H1 (cell line): Measurements from ENCODE around the gene RSL24D1. TPM values are rescaled to one million over a fixed set of nuclear protein-coding genes. Genes with fewer than 3 reads are reported as not detected.

Source experiments
- ASH2L ChIP-seq: fragments of 200-600, 300-600 bp; sonication (generic); IDR thresholded peaks from one replicate; pipeline ENCODE4 v1.7.1; 2017; ENCODE audit warnings: low read length
- ATF2 ChIP-seq: IDR thresholded peaks from 2 replicates; pipeline ENCODE4 v1.6.1; 2012; ENCODE audit warnings: low read length, inconsistent platforms
- CBX8 ChIP-seq: fragments of 300-800, 300-1000 bp; sonication (generic); IDR thresholded peaks from 2 replicates; pipeline ENCODE4 v1.7.1; 2016; ENCODE audit warnings: low read depth, low read length, borderline replicate concordance
- CHD2 ChIP-seq: IDR thresholded peaks from 2 replicates; pipeline ENCODE4 v1.6.1; 2012; ENCODE audit warnings: low read length, improper control_type of control experiment
- CREB1 ChIP-seq: IDR thresholded peaks from 2 replicates; pipeline ENCODE4 v1.6.1; 2012; ENCODE audit warnings: inconsistent platforms
- EP300 ChIP-seq, 2 experiments: IDR thresholded peaks; 1 replicate in 1 of 2; 2 replicates in 1 of 2; pipeline ENCODE4 v1.6.1; 2011 to 2012; ENCODE audit warnings: low read depth in 2 of 2, low read length in 2 of 2, mild to moderate bottlenecking in 2 of 2, borderline replicate concordance in 1 of 2, inconsistent platforms in 1 of 2, moderate library complexity in 1 of 2
- GTF2F1 ChIP-seq: IDR thresholded peaks from 2 replicates; pipeline ENCODE4 v1.6.1; 2012; ENCODE audit warnings: low read depth, low read length, improper control_type of control experiment, borderline replicate concordance
- HDAC2 ChIP-seq, 2 experiments: fragments of 300-600 bp in 1 of 2; sonication (generic) in 1 of 2; IDR thresholded peaks; 2 replicates each; pipeline ENCODE4 v1.6.1; 2011 to 2012; ENCODE audit warnings: low read depth in 2 of 2, low read length in 2 of 2, mild to moderate bottlenecking in 2 of 2, moderate library complexity in 2 of 2, borderline replicate concordance in 1 of 2, inconsistent platforms in 1 of 2
- JUND ChIP-seq: IDR thresholded peaks from 2 replicates; pipeline ENCODE4 v1.6.1; 2011; ENCODE audit warnings: mild to moderate bottlenecking, improper control_type of control experiment, low read length
- NANOG ChIP-seq: IDR thresholded peaks from 2 replicates; pipeline ENCODE4 v1.6.1; 2011; ENCODE audit warnings: low read length, low read depth, mild to moderate bottlenecking, inconsistent platforms; ENCODE audit not compliant: insufficient read depth, poor library complexity, severe bottlenecking
- NRF1 ChIP-seq: IDR thresholded peaks from 2 replicates; pipeline ENCODE4 v1.6.1; 2011; ENCODE audit warnings: mild to moderate bottlenecking, low read depth, low read length, improper control_type of control experiment
- RAD21 ChIP-seq, 2 experiments: IDR thresholded peaks in 1 of 2; conservative IDR thresholded peaks in 1 of 2; 2 replicates each; pipeline ENCODE4 v1.6.1; 2011; ENCODE audit warnings: low read depth in 2 of 2, low read length in 2 of 2, improper control_type of control experiment in 1 of 2, inconsistent platforms in 1 of 2, mild to moderate bottlenecking in 1 of 2, moderate library complexity in 1 of 2
- RNF2 ChIP-seq: fragments of 200-900, 300-1000 bp; sonication (generic); IDR thresholded peaks from 2 replicates; pipeline ENCODE4 v1.7.1; 2016; ENCODE audit warnings: borderline replicate concordance, low read depth, mild to moderate bottlenecking, antibody characterized with exemption, low read length; ENCODE audit not compliant: poor library complexity, severe bottlenecking; ENCODE audit errors: missing control alignments
- SIN3A ChIP-seq, 2 experiments: IDR thresholded peaks in 1 of 2; conservative IDR thresholded peaks in 1 of 2; 2 replicates each; pipeline ENCODE4 v1.6.1; 2011 to 2012; ENCODE audit warnings: low read length in 2 of 2, improper control_type of control experiment in 1 of 2, low read depth in 1 of 2, mild to moderate bottlenecking in 1 of 2
- SP1 ChIP-seq: IDR thresholded peaks from 2 replicates; pipeline ENCODE4 v1.6.1; 2011; ENCODE audit warnings: low read depth, low read length
- SP2 ChIP-seq: IDR thresholded peaks from 2 replicates; pipeline ENCODE4 v1.6.1; 2012; ENCODE audit warnings: mild to moderate bottlenecking, low read length, inconsistent platforms
- SP4 ChIP-seq: IDR thresholded peaks from 2 replicates; pipeline ENCODE4 v1.6.1; 2012; ENCODE audit warnings: low read length, inconsistent platforms
- SRF ChIP-seq: IDR thresholded peaks from 2 replicates; pipeline ENCODE4 v1.6.1; 2011; ENCODE audit warnings: mild to moderate bottlenecking, low read depth, low read length, moderate library complexity
- SUZ12 ChIP-seq: fragments of 200-600 bp; sonication (generic); IDR thresholded peaks from 2 replicates; pipeline ENCODE4 v1.6.1; 2012; ENCODE audit warnings: mild to moderate bottlenecking, inconsistent platforms, low read length, moderate library complexity, mixed read lengths
- TAF7 ChIP-seq: optimal IDR thresholded peaks from 2 replicates; pipeline ENCODE3; 2011; ENCODE audit warnings: low read depth, mild to moderate bottlenecking, inconsistent platforms, low read length, moderate library complexity, borderline replicate concordance
- YY1 ChIP-seq: IDR thresholded peaks from 2 replicates; pipeline ENCODE4 v1.6.1; 2011; ENCODE audit warnings: low read depth, mild to moderate bottlenecking, low read length
- polyA plus RNA-seq, 7 experiments: library from polyadenylated mRNA; depleted of rRNA in 3 of 7; stranded (reverse) in 5 of 7; unstranded in 2 of 7; fragments of >200 nt in 5 of 7; fragments of 200-250 nt in 2 of 7; gene quantifications; 1 replicate in 5 of 7; 2 replicates in 1 of 7; 4 replicates in 1 of 7; pipeline versions ENCODE4 v1.2.1 to v1.2.3, GENCODE V29; 2011 to 2013; ENCODE audit warnings: missing spikeins in 2 of 7, mixed read lengths in 2 of 7
- total RNA-seq: library from RNA; stranded (reverse); fragmentation: NEBNext Ultra II Directional; extraction: Animal tissue kit (Norgen Biotek cat#: 25700); gene quantifications from 2 replicates; pipeline ENCODE4 v1.2.1, GENCODE V29; 2021

RSL24D1 gene
- total and polyA plus RNA-seq, 2 of the 8 experiments (the other 6 are each of a cell fraction or from before 2014, with no cell fraction given) = 45.7 to 130 TPM

DNA sequence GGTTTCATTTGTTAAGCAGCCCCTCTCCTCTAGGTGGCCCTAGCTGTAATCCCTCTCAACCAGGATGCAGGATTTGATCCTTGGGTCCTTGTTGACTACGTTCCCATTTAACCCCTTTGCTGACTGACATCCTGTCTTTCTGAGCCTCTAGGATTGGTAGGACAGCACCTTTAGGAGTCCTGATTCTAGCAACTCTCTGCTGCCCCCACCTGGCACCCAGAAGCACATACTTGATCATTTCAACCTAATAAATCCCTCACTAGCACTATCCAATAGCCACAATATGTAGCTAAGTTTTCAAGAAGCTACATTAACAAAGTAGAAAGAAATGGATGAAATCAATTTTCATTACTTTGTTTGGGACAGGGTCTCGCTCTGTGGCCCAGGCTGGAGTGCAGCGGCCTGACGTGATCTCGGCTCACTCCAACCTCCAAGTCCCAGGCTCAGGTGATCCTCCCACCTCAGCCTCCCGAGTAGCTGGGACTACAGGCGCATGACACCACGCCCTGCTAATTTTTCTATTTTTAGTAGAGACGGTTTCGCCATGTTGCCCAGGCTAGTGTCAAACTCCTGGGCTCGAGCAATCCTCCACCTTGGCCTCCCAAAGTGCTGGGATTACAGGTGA is 28.3 kb downstream of the RSL24D1 start (continued):
- TF ChIP-seq RNF2 = no peak
- no peak for TF ChIP-seq ATF2
- no peak for TF ChIP-seq EP300 (IDR thresholded peaks at IDR 0.05; ENCODE audit: borderline replicate concordance in 1 of 2, low read depth in 2 of 2, low read length in 2 of 2)
- TF ChIP-seq NANOG = no peak
- TF ChIP-seq SP4 = no peak
- TF ChIP-seq YY1 = 0 out of 2 replicates have a peak, but pooled peaks have one; percentile 21
- TF ChIP-seq SP1 = peak; percentile 36; the same call in 1 of the 2 replicates
- TF ChIP-seq SRF = no peak
- 0 out of 4 replicates have a peak, but pooled peaks of 1 of the 2 experiments have one; percentile 13 for TF ChIP-seq HDAC2 (IDR thresholded peaks at IDR 0.05; ENCODE audit: borderline replicate concordance in 1 of 2, low read depth in 2 of 2, low read length in 2 of 2)
- TF ChIP-seq NRF1 = no peak
- TF ChIP-seq SIN3A (conservative IDR thresholded peaks at IDR 0.05 in 1 of 2, IDR thresholded peaks at IDR 0.05 in 1 of 2; ENCODE audit: low read depth in 1 of 2, low read length in 2 of 2) = no peak
- TF ChIP-seq CHD2 = no peak
- no peak for TF ChIP-seq JUND
- TF ChIP-seq RAD21 (IDR thresholded peaks at IDR 0.05 in 1 of 2, conservative IDR thresholded peaks at IDR 0.05 in 1 of 2; ENCODE audit: low read depth in 2 of 2, low read length in 2 of 2) = peak; percentile 73 to 80
- TF ChIP-seq GTF2F1 = no peak
- no peak for TF ChIP-seq TAF7
- TF ChIP-seq ASH2L = no peak
- no peak for TF ChIP-seq SUZ12
- TF ChIP-seq CBX8 = no peak
- no peak for TF ChIP-seq SP2
- TF ChIP-seq CREB1 = peak; percentile 33; the same call in 1 of the 2 replicates
